HCT116 (cell line): Measurements from ENCODE around the gene GEMIN5. TPM values are rescaled to one million over a fixed set of nuclear protein-coding genes. Genes with fewer than 3 reads are reported as not detected.

Source experiments
- ATAC-seq: fragments of 200-7000 bp; cut with Tn5 transposase; 2 replicates; pipeline ENCODE4 v1.9.1; 2020; ENCODE audit warnings: mild to moderate bottlenecking, moderate library complexity
- BruUV-seq: library from RNA; stranded (reverse); fragments of 400-500 nt; replicated peaks from 2 replicates; lab custom pipeline; 2021; lab: Mats Ljungman, UMichigan
- CTCF ChIA-PET: fragments of 300-600 bp; sonication (Branson Sonifier 250); formaldehyde crosslinking; loops from one replicate; lab custom pipeline; 2021; ENCODE audit warnings: antibody characterized with exemption; lab: Charles Lee
- POLR2A ChIA-PET: fragments of 300-600, 350-600 bp; sonication (Branson Sonifier 250); formaldehyde crosslinking; loops from one replicate; lab custom pipeline; 2021; ENCODE audit warnings: antibody characterized with exemption; lab: Charles Lee
- RAD21 ChIA-PET, 2 experiments: fragments of 300-600 bp; sonication (Branson Sonifier 250); formaldehyde crosslinking; loops; one replicate each; lab custom pipeline; 2023; ENCODE audit warnings: low total read pairs in 2 of 2; ENCODE audit not compliant: uncharacterized antibody in 2 of 2, unreplicated experiment in 2 of 2, low non-redundant PET in 1 of 2; lab: Charles Lee
- DNase-seq: peaks from one replicate; pipeline ENCODE4 v3.0.0-alpha.2; 2010; ENCODE audit warnings: low read depth, low spot score
- H2AFZ ChIP-seq: fragments of 200-600 bp; shearing (Covaris generic), sonication (generic); 2 replicates; pipeline ENCODE4 v1.6.1; 2017; ENCODE audit warnings: low read depth, mixed run types, mixed read lengths, antibody characterized with exemption, low read length; ENCODE audit not compliant: poor library complexity, severe bottlenecking
- H3K27ac ChIP-seq: 2 replicates; pipeline ENCODE4 v1.5.1; 2012; ENCODE audit warnings: low read depth, low read length
- H3K27me3 ChIP-seq: fragments of 200-600 bp; sonication (generic); 2 replicates; pipeline ENCODE4 v1.6.1; 2016; ENCODE audit warnings: mixed run types, low read length, mixed read lengths; ENCODE audit not compliant: insufficient read depth
- H3K36me3 ChIP-seq, 2 experiments: fragments of 200-500 bp in 1 of 2; fragments of 200-600 bp in 1 of 2; sonication (Bioruptor generic) in 1 of 2; sonication (generic) in 1 of 2; 2 replicates each; pipeline versions ENCODE4 v1.5.1 to v1.6.1; 2014 to 2016; ENCODE audit warnings: low read length in 2 of 2, inconsistent platforms in 1 of 2, mixed read lengths in 1 of 2, mixed run types in 1 of 2; ENCODE audit not compliant: insufficient read depth in 2 of 2, control insufficient read depth in 1 of 2
- H3K4me1 ChIP-seq, 2 experiments: fragments of 200-600 bp in 1 of 2; sonication (generic) in 1 of 2; 2 replicates each; pipeline versions ENCODE4 v1.5.1 to v1.6.1; 2012 to 2017; ENCODE audit warnings: low read length in 2 of 2, inconsistent platforms in 1 of 2, mild to moderate bottlenecking in 1 of 2, mixed read lengths in 1 of 2, mixed run types in 1 of 2, moderate library complexity in 1 of 2; ENCODE audit not compliant: insufficient read depth in 2 of 2, control insufficient read depth in 1 of 2
- H3K4me2 ChIP-seq: fragments of 200-600 bp; sonication (generic); 2 replicates; pipeline ENCODE4 v1.6.1; 2017; ENCODE audit warnings: mixed run types, low read length, mixed read lengths
- H3K4me3 ChIP-seq, 2 experiments: fragments of 200-600 bp in 1 of 2; sonication (generic) in 1 of 2; replicated peaks in 1 of 2; 2 replicates each; pipeline ENCODE4 v1.5.1; 2011 to 2016; ENCODE audit warnings: low read length in 2 of 2, control low read depth in 1 of 2, low read depth in 1 of 2, mild to moderate bottlenecking in 1 of 2, mixed read lengths in 1 of 2, mixed run types in 1 of 2
- H3K79me2 ChIP-seq: fragments of 200-600 bp; sonication (generic); 2 replicates; pipeline ENCODE4 v1.6.1; 2017; ENCODE audit warnings: mild to moderate bottlenecking, mixed run types, low read length, moderate library complexity, mixed read lengths; ENCODE audit not compliant: insufficient read depth
- H3K9ac ChIP-seq: fragments of 200-600 bp; sonication (generic); 2 replicates; pipeline ENCODE4 v1.6.1; 2016; ENCODE audit warnings: low read length, mixed read lengths
- H3K9me2 ChIP-seq: fragments of 200-600 bp; sonication (generic), shearing (Covaris generic); 2 replicates; pipeline ENCODE4 v1.6.1; 2017; ENCODE audit warnings: mixed run types, mild to moderate bottlenecking, moderate library complexity; ENCODE audit not compliant: insufficient read depth
- H3K9me3 ChIP-seq, 2 experiments: fragments of 200-500 bp in 1 of 2; fragments of 200-600 bp in 1 of 2; sonication (Bioruptor generic) in 1 of 2; sonication (generic) in 1 of 2; 2 replicates each; pipeline ENCODE4 v1.6.1; 2014 to 2017; ENCODE audit warnings: low read length in 2 of 2, mixed read lengths in 2 of 2, inconsistent platforms in 1 of 2, low read depth in 1 of 2, mild to moderate bottlenecking in 1 of 2, mixed run types in 1 of 2, moderate library complexity in 1 of 2; ENCODE audit not compliant: control insufficient read depth in 1 of 2, insufficient read depth in 1 of 2
- H4K20me1 ChIP-seq: fragments of 200-600 bp; sonication (generic), shearing (Covaris generic); 2 replicates; pipeline ENCODE4 v1.6.1; 2017; ENCODE audit warnings: mixed run types, mild to moderate bottlenecking, moderate library complexity; ENCODE audit not compliant: insufficient read depth
- CBX3 ChIP-seq: IDR thresholded peaks from 2 replicates; pipeline ENCODE4 v1.6.1; 2012; ENCODE audit warnings: low read depth
- CEBPB ChIP-seq: IDR thresholded peaks from 2 replicates; pipeline ENCODE4 v1.6.1; 2012; ENCODE audit warnings: low read depth
- ELF1 ChIP-seq: IDR thresholded peaks from 2 replicates; pipeline ENCODE4 v1.6.1; 2012; ENCODE audit warnings: low read depth, borderline replicate concordance
- EZH2 ChIP-seq: fragments of 200-600 bp; sonication (generic); IDR thresholded peaks from 2 replicates; pipeline ENCODE4 v1.6.1; 2017; ENCODE audit warnings: antibody characterized with exemption, mixed run types
- EZH2phosphoT487 ChIP-seq: fragments of 200-600 bp; IDR thresholded peaks from 2 replicates; pipeline ENCODE4 v1.6.1; 2018; ENCODE audit warnings: antibody characterized with exemption, borderline replicate concordance
- FOSL1 ChIP-seq: IDR thresholded peaks from 2 replicates; pipeline ENCODE4 v1.6.1; 2012; ENCODE audit warnings: low read depth
- JUND ChIP-seq: IDR thresholded peaks from 2 replicates; pipeline ENCODE4 v1.6.1; 2012
- POLR2A ChIP-seq: IDR thresholded peaks from 2 replicates; pipeline ENCODE4 v1.7.0; 2011; ENCODE audit warnings: borderline replicate concordance; ENCODE audit not compliant: insufficient read depth, insufficient read length; ENCODE audit errors: extremely low read depth
- SP1 ChIP-seq: IDR thresholded peaks from 2 replicates; pipeline ENCODE4 v1.6.1; 2012; ENCODE audit warnings: low read depth
- SRF ChIP-seq: IDR thresholded peaks from 2 replicates; pipeline ENCODE4 v1.6.1; 2012; ENCODE audit warnings: low read depth
- YY1 ChIP-seq: IDR thresholded peaks from 2 replicates; pipeline ENCODE4 v1.6.1; 2011; ENCODE audit warnings: low read length, low read depth, moderate library complexity, mild to moderate bottlenecking; ENCODE audit not compliant: insufficient replicate concordance; ENCODE audit errors: extremely low read depth
- ZFX ChIP-seq: fragments of 450-650 bp; IDR thresholded peaks from 2 replicates; pipeline ENCODE4 v1.6.1; 2017
- ZNF274 ChIP-seq: fragments of 200-500 bp; sonication (Bioruptor generic); IDR thresholded peaks from 2 replicates; pipeline ENCODE4 v1.6.1; 2014; ENCODE audit warnings: mild to moderate bottlenecking, low read depth, low read length, inconsistent platforms
- intact Hi-C: fragments of 100-400 bp; cut with micrococcal nuclease; formaldehyde crosslinking; loops from 2 replicates; pipeline ENCODE4 v1.10.0; 2022
- total RNA-seq: library from RNA; stranded (reverse); gene quantifications from one replicate; pipeline ENCODE4 v1.2.1, GENCODE V29; 2021; ENCODE audit not compliant: unreplicated experiment
- TF ChIP-seq, protein P1 (sequence below): IDR thresholded peaks from 2 replicates; pipeline ENCODE4 v1.6.1; 2012
- TF ChIP-seq, protein P2 (sequence below): IDR thresholded peaks from 2 replicates; pipeline ENCODE4 v1.6.1; 2011; ENCODE audit warnings: mild to moderate bottlenecking, low read length, moderate library complexity; ENCODE audit not compliant: insufficient replicate concordance; ENCODE audit errors: extremely low read depth
- TF ChIP-seq, protein P3 (sequence below): IDR thresholded peaks from 2 replicates; pipeline ENCODE4 v1.6.1; 2012
- TF ChIP-seq, protein P4 (sequence below), 3 experiments: fragments of 200-600 bp in 1 of 3; sonication (generic) in 1 of 3; IDR thresholded peaks in 2 of 3; conservative IDR thresholded peaks in 1 of 3; 2 replicates each; pipeline ENCODE4 v1.5.1; 2012 to 2017; ENCODE audit warnings: low read depth in 2 of 3, low read length in 2 of 3, antibody characterized with exemption in 1 of 3, borderline replicate concordance in 1 of 3, control low read depth in 1 of 3, mild to moderate bottlenecking in 1 of 3, mixed read lengths in 1 of 3, mixed run types in 1 of 3, moderate library complexity in 1 of 3; ENCODE audit not compliant: insufficient read depth in 1 of 3

Gene GEMIN5
- total RNA-seq, 1 experiment from 2014 or later: 35.9 TPM

DNA sequence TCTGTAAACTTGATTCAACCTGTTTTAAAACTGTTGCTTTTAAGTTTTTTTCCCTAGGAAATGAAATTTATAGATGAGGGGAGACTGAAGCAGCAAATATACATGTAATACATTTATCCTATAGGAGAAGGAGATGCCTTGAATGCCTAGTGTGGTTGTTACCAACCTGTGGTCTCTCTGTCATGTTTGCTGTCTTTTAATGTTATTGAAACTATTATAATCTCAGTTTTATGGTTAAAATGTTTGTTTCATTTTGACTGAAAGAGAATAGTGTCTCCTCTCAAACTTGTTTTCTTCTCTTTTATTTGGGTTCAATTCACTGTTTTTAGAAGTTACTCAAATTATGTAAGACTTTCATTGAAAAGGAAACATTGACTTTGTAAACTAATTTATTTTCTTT lies 18.7 kb upstream of the GEMIN5 start:
- RAD21 ChIA-PET: no interaction called here
- ATAC-seq: no peak
- H2AFZ ChIP-seq: no peak overlapping the region
- no peak for DNase-seq
- no peaks in the 10 kb centered on the region for H3K9me2 ChIP-seq
- no peaks in the 10 kb centered on the region for H4K20me1 ChIP-seq
- H3K79me2 ChIP-seq: peaks cover 9% of the 10 kb centered on the region
- intact Hi-C loops: no loop called here
- H3K9me3 ChIP-seq: no peaks in the 10 kb centered on the region
- H3K9ac ChIP-seq: no peak overlapping the region
- no peak overlapping the region for H3K4me2 ChIP-seq
- POLR2A ChIA-PET: no interaction called here
- TF ChIP-seq CEBPB: no peak
- TF ChIP-seq EZH2phosphoT487: no peak
- no peak for TF ChIP-seq ZFX
- TF ChIP-seq FOSL1: no peak
- no peak for TF ChIP-seq POLR2A
- TF ChIP-seq, protein P1, sequence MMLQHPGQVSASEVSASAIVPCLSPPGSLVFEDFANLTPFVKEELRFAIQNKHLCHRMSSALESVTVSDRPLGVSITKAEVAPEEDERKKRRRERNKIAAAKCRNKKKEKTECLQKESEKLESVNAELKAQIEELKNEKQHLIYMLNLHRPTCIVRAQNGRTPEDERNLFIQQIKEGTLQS: no peak
- TF ChIP-seq EZH2: no peak
- TF ChIP-seq, protein P2, sequence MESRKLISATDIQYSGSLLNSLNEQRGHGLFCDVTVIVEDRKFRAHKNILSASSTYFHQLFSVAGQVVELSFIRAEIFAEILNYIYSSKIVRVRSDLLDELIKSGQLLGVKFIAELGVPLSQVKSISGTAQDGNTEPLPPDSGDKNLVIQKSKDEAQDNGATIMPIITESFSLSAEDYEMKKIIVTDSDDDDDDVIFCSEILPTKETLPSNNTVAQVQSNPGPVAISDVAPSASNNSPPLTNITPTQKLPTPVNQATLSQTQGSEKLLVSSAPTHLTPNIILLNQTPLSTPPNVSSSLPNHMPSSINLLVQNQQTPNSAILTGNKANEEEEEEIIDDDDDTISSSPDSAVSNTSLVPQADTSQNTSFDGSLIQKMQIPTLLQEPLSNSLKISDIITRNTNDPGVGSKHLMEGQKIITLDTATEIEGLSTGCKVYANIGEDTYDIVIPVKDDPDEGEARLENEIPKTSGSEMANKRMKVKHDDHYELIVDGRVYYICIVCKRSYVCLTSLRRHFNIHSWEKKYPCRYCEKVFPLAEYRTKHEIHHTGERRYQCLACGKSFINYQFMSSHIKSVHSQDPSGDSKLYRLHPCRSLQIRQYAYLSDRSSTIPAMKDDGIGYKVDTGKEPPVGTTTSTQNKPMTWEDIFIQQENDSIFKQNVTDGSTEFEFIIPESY: no peak
- no peak for TF ChIP-seq SRF
- TF ChIP-seq, all 23 proteins: peak for 0
- no peaks in the 10 kb centered on the region for H3K27me3 ChIP-seq
- peaks cover 10 to 11% of the 10 kb centered on the region in 2 experiments; a peak in 3 of 4 replicates for H3K36me3 ChIP-seq
- CTCF ChIA-PET: no interaction called here
- no peak overlapping the region for H3K27ac ChIP-seq
- H3K4me1 ChIP-seq: no peaks in the 10 kb centered on the region
- H3K4me3 ChIP-seq: no peak overlapping the region
- no TSS peak for BruUV-seq

DNA sequence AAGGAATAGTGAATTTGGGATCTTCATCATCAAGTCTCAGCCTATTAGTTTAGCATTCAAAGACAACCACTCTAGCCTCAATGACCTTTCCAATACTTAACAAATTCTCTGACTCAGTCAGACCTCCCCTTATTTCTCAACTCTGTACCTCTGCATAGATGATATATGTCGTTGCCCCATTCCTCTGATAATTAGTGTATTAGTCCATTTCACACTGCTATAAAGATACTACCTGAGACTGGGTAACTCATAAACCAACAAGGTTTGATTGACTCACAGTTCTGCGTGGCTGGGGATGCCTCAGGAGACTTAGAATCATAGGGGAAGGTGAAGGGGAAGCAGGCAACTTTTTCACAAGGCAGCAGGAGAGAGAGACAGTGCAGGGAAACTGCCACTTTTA lies 11.8 kb upstream of the GEMIN5 start:
- peaks cover 71% of the 10 kb centered on the region for H3K79me2 ChIP-seq
- no peak overlapping the region for H3K27ac ChIP-seq
- intact Hi-C loops: no loop called here
- ATAC-seq (no peak), DNase-seq (no peak)
- H3K36me3 ChIP-seq: no peaks in the 10 kb centered on the region; a peak in 1 of 4 replicates
- no peaks in the 10 kb centered on the region for H3K9me2 ChIP-seq
- H3K4me1 ChIP-seq: no peaks in the 10 kb centered on the region
- no peaks in the 10 kb centered on the region for H3K27me3 ChIP-seq
- POLR2A ChIA-PET: no interaction called here
- no peaks in the 10 kb centered on the region for H3K9me3 ChIP-seq
- no peak overlapping the region for H3K9ac ChIP-seq
- no peak overlapping the region for H2AFZ ChIP-seq
- CTCF ChIA-PET: no interaction called here
- BruUV-seq: no TSS peak
- H3K4me2 ChIP-seq: no peak overlapping the region
- RAD21 ChIA-PET: no interaction called here
- no peaks in the 10 kb centered on the region for H4K20me1 ChIP-seq
- H3K4me3 ChIP-seq: no peak overlapping the region
- TF ChIP-seq ELF1 (no peak), SP1 (no peak), ZNF274 (no peak), JUND (no peak), POLR2A (no peak), EZH2 (no peak), EZH2phosphoT487 (no peak), SRF (no peak), CBX3 (no peak), YY1 (no peak), CEBPB (no peak)
- TF ChIP-seq, protein P3, sequence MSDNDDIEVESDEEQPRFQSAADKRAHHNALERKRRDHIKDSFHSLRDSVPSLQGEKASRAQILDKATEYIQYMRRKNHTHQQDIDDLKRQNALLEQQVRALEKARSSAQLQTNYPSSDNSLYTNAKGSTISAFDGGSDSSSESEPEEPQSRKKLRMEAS: no peak
- TF ChIP-seq, protein P1: no peak
- TF ChIP-seq, protein P4, sequence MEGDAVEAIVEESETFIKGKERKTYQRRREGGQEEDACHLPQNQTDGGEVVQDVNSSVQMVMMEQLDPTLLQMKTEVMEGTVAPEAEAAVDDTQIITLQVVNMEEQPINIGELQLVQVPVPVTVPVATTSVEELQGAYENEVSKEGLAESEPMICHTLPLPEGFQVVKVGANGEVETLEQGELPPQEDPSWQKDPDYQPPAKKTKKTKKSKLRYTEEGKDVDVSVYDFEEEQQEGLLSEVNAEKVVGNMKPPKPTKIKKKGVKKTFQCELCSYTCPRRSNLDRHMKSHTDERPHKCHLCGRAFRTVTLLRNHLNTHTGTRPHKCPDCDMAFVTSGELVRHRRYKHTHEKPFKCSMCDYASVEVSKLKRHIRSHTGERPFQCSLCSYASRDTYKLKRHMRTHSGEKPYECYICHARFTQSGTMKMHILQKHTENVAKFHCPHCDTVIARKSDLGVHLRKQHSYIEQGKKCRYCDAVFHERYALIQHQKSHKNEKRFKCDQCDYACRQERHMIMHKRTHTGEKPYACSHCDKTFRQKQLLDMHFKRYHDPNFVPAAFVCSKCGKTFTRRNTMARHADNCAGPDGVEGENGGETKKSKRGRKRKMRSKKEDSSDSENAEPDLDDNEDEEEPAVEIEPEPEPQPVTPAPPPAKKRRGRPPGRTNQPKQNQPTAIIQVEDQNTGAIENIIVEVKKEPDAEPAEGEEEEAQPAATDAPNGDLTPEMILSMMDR (IDR thresholded peaks at IDR 0.05 in 2 of 3, conservative IDR thresholded peaks at IDR 0.05 in 1 of 3; ENCODE audit: borderline replicate concordance in 1 of 3, insufficient read depth in 1 of 3, low read depth in 2 of 3, low read length in 2 of 3): no peak
